Mesendoderm (in vitro differentiated cells): ENCODE measurements around the gene TRAK1.

Experiments used
- DNase-seq: peaks from one replicate; pipeline ENCODE4 v3.0.0; 2013
- H2AK5ac ChIP-seq: 2 replicates; pipeline ENCODE4 v1.6.1; 2013; ENCODE audit warnings: low read length, inconsistent platforms
- H2BK120ac ChIP-seq: 2 replicates; pipeline ENCODE4 v1.6.1; 2013; ENCODE audit warnings: low read depth, mild to moderate bottlenecking, low read length, moderate library complexity, mixed read lengths
- H2BK15ac ChIP-seq: replicated peaks from 2 replicates; pipeline ENCODE4 v1.6.1; 2013; ENCODE audit warnings: low read depth, mild to moderate bottlenecking, moderate library complexity
- H2BK5ac ChIP-seq: 2 replicates; pipeline ENCODE4 v1.6.1; 2013; ENCODE audit warnings: low read length, inconsistent platforms
- H3K18ac ChIP-seq: 2 replicates; pipeline ENCODE4 v1.6.1; 2013; ENCODE audit warnings: mild to moderate bottlenecking, low read length, mixed read lengths
- H3K23ac ChIP-seq: one replicate; pipeline ENCODE4 v1.6.1; 2013; ENCODE audit warnings: low read length
- H3K27ac ChIP-seq: 2 replicates; pipeline ENCODE4 v1.5.1; 2013; ENCODE audit warnings: low read depth, mild to moderate bottlenecking, inconsistent platforms, low read length, moderate library complexity
- H3K27me3 ChIP-seq: 2 replicates; pipeline ENCODE4 v1.6.1; 2013; ENCODE audit warnings: low read length, control low read depth, mild to moderate bottlenecking, inconsistent platforms; ENCODE audit not compliant: insufficient read depth, poor library complexity
- H3K36me3 ChIP-seq: 2 replicates; pipeline ENCODE4 v1.6.1; 2013; ENCODE audit warnings: low read length, inconsistent platforms; ENCODE audit not compliant: control insufficient read depth, insufficient read depth
- H3K4ac ChIP-seq: one replicate; pipeline ENCODE4 v1.6.1; 2013; ENCODE audit warnings: low read depth, mild to moderate bottlenecking, low read length, moderate library complexity
- H3K4me1 ChIP-seq: 2 replicates; pipeline ENCODE4 v1.6.1; 2013; ENCODE audit warnings: low read depth, low read length, inconsistent platforms; ENCODE audit not compliant: control insufficient read depth
- H3K4me2 ChIP-seq: 2 replicates; pipeline ENCODE4 v1.6.1; 2013; ENCODE audit warnings: low read length
- H3K4me3 ChIP-seq: 2 replicates; pipeline ENCODE4 v1.5.1; 2013; ENCODE audit warnings: mild to moderate bottlenecking, low read length
- H3K56ac ChIP-seq: one replicate; pipeline ENCODE4 v1.6.1; 2013; ENCODE audit warnings: low read length
- H3K79me1 ChIP-seq: 2 replicates; pipeline ENCODE4 v1.6.1; 2013; ENCODE audit warnings: low read length, inconsistent platforms
- H3K79me2 ChIP-seq: 2 replicates; pipeline ENCODE4 v1.6.1; 2013; ENCODE audit warnings: mild to moderate bottlenecking, low read length; ENCODE audit not compliant: control insufficient read depth, insufficient read depth
- H3K9ac ChIP-seq: 2 replicates; pipeline ENCODE4 v1.6.1; 2013; ENCODE audit warnings: low read length, inconsistent platforms
- H4K5ac ChIP-seq: one replicate; pipeline ENCODE4 v1.6.1; 2013; ENCODE audit warnings: low read length
- H4K8ac ChIP-seq: one replicate; pipeline ENCODE4 v1.6.1; 2013; ENCODE audit warnings: low read depth, mild to moderate bottlenecking, control low read depth, low read length, moderate library complexity
- WGBS: extraction: QIAGEN DNeasy Blood & Tissue Kit; methylation state at CpG from one replicate; pipeline ENCODE4 v1.1.7; 2013; ENCODE audit warnings: low lambda C conversion rate, missing lambda C conversion rate; ENCODE audit not compliant: insufficient coverage; ENCODE audit errors: extremely low coverage; 5-methylcytosine and 5-hydroxymethylcytosine counted together

TRAK1 gene

DNA sequence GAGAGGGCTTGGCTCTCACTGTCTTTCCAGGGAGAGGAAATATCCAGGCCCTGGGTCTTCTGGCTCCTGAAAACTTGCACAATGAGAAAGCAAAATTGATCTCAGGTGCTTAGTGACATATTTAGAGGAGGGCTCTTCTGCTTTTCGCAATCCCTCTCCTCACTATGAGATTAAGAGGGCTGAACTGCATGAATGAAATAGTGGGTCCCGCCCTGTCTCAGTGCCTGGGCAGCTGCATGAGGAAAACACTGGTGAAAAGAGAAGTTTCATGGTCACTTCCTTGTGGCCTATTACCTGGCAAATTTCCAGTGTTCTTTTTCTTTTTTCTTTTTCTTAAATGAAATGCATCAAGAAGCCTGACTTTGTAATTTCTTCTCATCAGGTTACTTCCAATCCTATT is 73.5 kb downstream of the TRAK1 start:
- Histone ChIP-seq H3K27me3 (no peaks in the 10 kb centered on the region), H3K79me1 (peaks cover 26% of the 10 kb centered on the region), H2BK15ac (no peak overlapping the region), H2AK5ac (no peak overlapping the region), H3K4me3 (no peak overlapping the region), H4K8ac (no peak overlapping the region), H3K18ac (no peak overlapping the region), H3K23ac (no peak overlapping the region), H3K4me1 (peaks cover 2% of the 10 kb centered on the region), H4K5ac (no peak overlapping the region), H3K36me3 (no peaks in the 10 kb centered on the region), H3K4ac (no peak overlapping the region), H2BK120ac (no peak overlapping the region), H3K4me2 (no peak overlapping the region), H2BK5ac (no peak overlapping the region), H3K27ac (no peak overlapping the region), H3K9ac (no peak overlapping the region), H3K56ac (no peak overlapping the region), H3K79me2 (peaks cover 22% of the 10 kb centered on the region)
- WGBS = no CpG with 5 or more reads among the region's 2 CpGs
- DNase-seq = no peak

DNA sequence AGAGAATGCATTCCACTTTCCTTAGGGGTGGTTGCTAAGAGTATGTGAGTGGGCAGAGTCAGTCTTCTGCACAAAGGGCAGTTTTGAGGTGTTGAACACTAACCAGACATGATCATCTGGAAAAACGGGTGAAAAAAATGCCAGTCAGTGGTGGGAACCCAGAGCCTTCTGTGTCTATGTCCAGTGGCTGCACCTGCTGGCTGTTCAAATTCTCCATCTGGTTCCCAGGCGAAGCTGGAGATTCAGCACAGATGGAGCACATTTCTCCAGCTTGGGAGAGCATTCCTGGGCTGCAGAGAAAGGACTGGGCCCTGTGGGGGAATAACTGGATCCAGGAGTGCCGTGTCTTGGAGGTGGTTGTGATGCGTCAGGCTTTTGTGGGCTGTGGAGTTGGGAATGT is 74.1 kb downstream of the TRAK1 start:
- Histone ChIP-seq H3K36me3 (no peaks in the 10 kb centered on the region), H2BK15ac (no peak overlapping the region), H3K79me2 (peaks cover 22% of the 10 kb centered on the region), H3K4ac (no peak overlapping the region), H3K27me3 (no peaks in the 10 kb centered on the region), H3K4me1 (peaks cover 2% of the 10 kb centered on the region), H3K23ac (no peak overlapping the region), H3K18ac (no peak overlapping the region), H2BK120ac (no peak overlapping the region), H3K79me1 (peaks cover 28% of the 10 kb centered on the region), H3K9ac (no peak overlapping the region), H3K4me2 (no peak overlapping the region), H4K5ac (no peak overlapping the region), H3K56ac (no peak overlapping the region), H3K4me3 (no peak overlapping the region), H2BK5ac (no peak overlapping the region), H3K27ac (no peak overlapping the region), H4K8ac (no peak overlapping the region), H2AK5ac (no peak overlapping the region)
- no CpG with 5 or more reads among the region's 4 CpGs for WGBS
- no peak for DNase-seq

DNA sequence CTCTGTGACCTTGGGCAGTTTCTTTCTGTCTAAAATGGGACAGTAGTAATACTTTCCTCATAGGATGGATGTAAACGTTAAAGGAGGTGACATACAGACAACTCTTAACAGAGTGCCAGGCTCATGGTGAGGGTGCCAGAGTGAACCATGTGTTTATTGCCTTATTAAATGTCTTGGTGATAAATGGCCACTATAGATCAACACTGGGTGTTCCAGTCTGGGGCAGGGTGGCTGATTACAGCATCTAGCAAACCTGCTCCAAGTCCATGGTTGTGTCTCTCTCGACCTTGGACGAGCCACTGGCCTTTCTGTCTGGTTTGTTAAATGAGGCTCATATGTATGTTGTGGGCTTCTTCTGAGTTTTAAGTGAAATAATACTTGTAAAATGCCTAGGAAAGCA is 75.1 kb downstream of the TRAK1 start:
- no peak overlapping the region for H3K23ac ChIP-seq
- no peak overlapping the region for H3K56ac ChIP-seq
- WGBS = no CpG with 5 or more reads among the region's 3 CpGs
- no peak overlapping the region for H2BK15ac ChIP-seq
- H3K9ac ChIP-seq = no peak overlapping the region
- H3K4me1 ChIP-seq = no peaks in the 10 kb centered on the region
- H4K5ac ChIP-seq = no peak overlapping the region
- H2AK5ac ChIP-seq = no peak overlapping the region
- H2BK5ac ChIP-seq = no peak overlapping the region
- no peak overlapping the region for H2BK120ac ChIP-seq
- no peak overlapping the region for H3K4ac ChIP-seq
- no peaks in the 10 kb centered on the region for H3K27me3 ChIP-seq
- H3K4me3 ChIP-seq = no peak overlapping the region
- H3K79me1 ChIP-seq = peaks cover 28% of the 10 kb centered on the region
- H3K18ac ChIP-seq = no peak overlapping the region
- H3K79me2 ChIP-seq = peaks cover 19% of the 10 kb centered on the region
- no peaks in the 10 kb centered on the region for H3K36me3 ChIP-seq
- no peak for DNase-seq
- H4K8ac ChIP-seq = no peak overlapping the region
- no peak overlapping the region for H3K4me2 ChIP-seq
- no peak overlapping the region for H3K27ac ChIP-seq

DNA sequence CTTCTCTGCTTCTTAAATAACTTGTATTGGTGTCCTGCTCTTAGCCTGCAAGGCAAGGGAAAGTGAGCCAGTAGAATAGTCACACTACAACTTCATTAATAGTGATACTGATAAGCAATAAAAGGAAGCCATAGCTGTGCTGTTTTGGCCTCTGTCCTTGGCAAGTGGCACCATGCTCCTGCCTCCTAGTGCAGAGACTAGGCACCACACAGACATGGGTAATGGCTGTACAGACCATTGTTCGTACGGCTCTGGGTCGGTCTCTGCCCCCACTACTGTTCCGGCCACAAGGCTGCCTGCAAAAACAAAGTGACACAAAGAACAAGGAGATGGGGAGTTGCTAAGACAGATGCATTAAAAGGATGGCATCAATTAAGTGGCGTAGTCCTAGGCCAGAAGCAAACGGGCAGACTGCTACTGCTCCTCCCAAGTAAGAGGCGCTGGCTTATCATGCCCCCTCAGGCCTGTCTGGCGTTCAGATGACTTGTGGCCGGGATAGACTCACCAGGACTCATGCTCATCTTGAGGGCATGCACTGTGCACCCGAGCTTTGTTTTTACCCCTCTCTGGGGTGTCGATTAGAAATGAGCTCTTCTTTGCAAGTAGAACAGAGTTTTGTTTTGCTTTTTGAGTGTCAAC is 75.6 kb downstream of the TRAK1 start:
- no CpG with 5 or more reads among the region's 11 CpGs for WGBS
- Histone ChIP-seq H3K9ac (no peak overlapping the region), H3K4me1 (no peaks in the 10 kb centered on the region)

DNA sequence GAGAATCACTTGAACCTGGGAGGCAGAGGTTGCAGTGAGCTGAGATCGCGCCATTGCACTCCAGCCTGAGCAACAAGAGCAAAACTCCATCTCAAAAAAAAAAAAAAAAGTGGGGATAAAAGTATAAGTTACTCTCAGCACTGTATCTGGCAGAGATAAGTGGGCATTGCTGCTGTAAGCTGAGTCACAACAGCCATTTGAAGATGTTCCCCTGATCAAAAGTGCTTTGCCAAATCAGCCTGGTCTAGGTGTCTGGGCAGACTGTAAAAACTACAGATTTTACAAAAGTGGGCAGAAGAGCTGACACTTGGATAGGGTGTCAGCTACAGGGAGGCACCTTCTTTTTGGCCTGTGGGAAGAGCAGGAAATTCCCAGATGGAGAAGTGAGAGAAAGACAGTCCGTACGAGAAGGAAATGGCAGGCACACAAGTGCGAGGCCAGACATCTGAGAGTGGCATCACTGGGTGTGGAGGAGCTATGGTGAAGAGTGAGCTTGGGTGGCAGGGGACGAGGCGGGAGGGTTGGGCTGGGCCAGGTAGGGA is 78.5 kb downstream of the TRAK1 start:
- H2BK120ac ChIP-seq = no peak overlapping the region
- H2BK5ac ChIP-seq = no peak overlapping the region
- H4K5ac ChIP-seq = no peak overlapping the region
- H3K79me1 ChIP-seq = peaks cover 27% of the 10 kb centered on the region
- H3K4me3 ChIP-seq = no peak overlapping the region
- no peak overlapping the region for H3K27ac ChIP-seq
- H3K18ac ChIP-seq = no peak overlapping the region
- no peak overlapping the region for H3K9ac ChIP-seq
- H3K4me1 ChIP-seq = no peaks in the 10 kb centered on the region
- H2BK15ac ChIP-seq = no peak overlapping the region
- H3K23ac ChIP-seq = no peak overlapping the region
- H3K36me3 ChIP-seq = no peaks in the 10 kb centered on the region
- no peak overlapping the region for H2AK5ac ChIP-seq
- WGBS = no CpG with 5 or more reads among the region's 7 CpGs
- no peak overlapping the region for H3K4me2 ChIP-seq
- peaks cover 16% of the 10 kb centered on the region for H3K79me2 ChIP-seq
- H3K4ac ChIP-seq = no peak overlapping the region
- H3K27me3 ChIP-seq = no peaks in the 10 kb centered on the region
- H3K56ac ChIP-seq = no peak overlapping the region
- DNase-seq = no peak
- no peak overlapping the region for H4K8ac ChIP-seq

More for the DNA sequence above, 75.6 kb downstream of the TRAK1 start:
- H4K5ac ChIP-seq = no peak overlapping the region
- H3K36me3 ChIP-seq = no peaks in the 10 kb centered on the region
- no peak for DNase-seq
- H2AK5ac ChIP-seq = no peak overlapping the region
- no peak overlapping the region for H3K18ac ChIP-seq
- no peak overlapping the region for H4K8ac ChIP-seq
- H2BK5ac ChIP-seq = no peak overlapping the region
- H3K79me2 ChIP-seq = peaks cover 16% of the 10 kb centered on the region
- no peak overlapping the region for H3K4me2 ChIP-seq
- peak overlapping the region; percentile 17 for H3K23ac ChIP-seq
- H3K4me3 ChIP-seq = no peak overlapping the region
- no peak overlapping the region for H2BK15ac ChIP-seq
- no peak overlapping the region for H3K56ac ChIP-seq
- no peak overlapping the region for H3K4ac ChIP-seq
- H3K79me1 ChIP-seq = peaks cover 28% of the 10 kb centered on the region
- no peak overlapping the region for H3K27ac ChIP-seq
- H2BK120ac ChIP-seq = no peak overlapping the region
- H3K27me3 ChIP-seq = no peaks in the 10 kb centered on the region
